COLO668 (cell line): ENCODE data around the gene SORBS1.

Source experiments
- DNase-seq: peaks from one replicate; lab custom pipeline; 2025; ENCODE audit not compliant: unreplicated experiment; lab: John Stamatoyannopoulos, UW

Gene SORBS1

GRCh38 chr10:95542330-95542729 lies 18.8 kb downstream of the SORBS1 start:
- DNase-seq: no peak

- no peak for DNase-seq
These were observed 20.6 kb downstream of the SORBS1 start for GRCh38 chr10:95540514-95541052.

- DNase-seq: no peak
These were observed 21.4 kb downstream of the SORBS1 start for GRCh38 chr10:95539560-95540284.

GRCh38 chr10:95538412-95538811 lies 22.8 kb downstream of the SORBS1 start:
- DNase-seq: no peak

- no peak for DNase-seq
These were observed 23.6 kb downstream of the SORBS1 start for GRCh38 chr10:95537542-95537927.

GRCh38 chr10:95536894-95537541 lies 24.2 kb downstream of the SORBS1 start:
- DNase-seq: no peak

- no peak for DNase-seq
These were observed 25.2 kb downstream of the SORBS1 start for GRCh38 chr10:95536017-95536416.

GRCh38 chr10:95535526-95535925 lies 25.6 kb downstream of the SORBS1 start:
- no peak for DNase-seq

- no peak for DNase-seq
These were observed 27.6 kb downstream of the SORBS1 start for GRCh38 chr10:95533590-95533989.

- DNase-seq: no peak
These were observed 28.6 kb downstream of the SORBS1 start for GRCh38 chr10:95532536-95532935.

- DNase-seq: no peak
These were observed 29.2 kb downstream of the SORBS1 start for GRCh38 chr10:95531994-95532399.

GRCh38 chr10:95531058-95531809 lies 29.9 kb downstream of the SORBS1 start:
- DNase-seq: no peak

- DNase-seq: no peak
These were observed 30.6 kb downstream of the SORBS1 start for GRCh38 chr10:95530561-95530960.

GRCh38 chr10:95530029-95530428 lies 31.1 kb downstream of the SORBS1 start:
- DNase-seq: no peak

GRCh38 chr10:95526044-95526443 lies 35.1 kb downstream of the SORBS1 start:
- DNase-seq: no peak

GRCh38 chr10:95525033-95525418 lies 36.1 kb downstream of the SORBS1 start:
- no peak for DNase-seq

- no peak for DNase-seq
These were observed 36.7 kb downstream of the SORBS1 start for GRCh38 chr10:95524358-95525032.

- DNase-seq: no peak
These were observed 39.1 kb downstream of the SORBS1 start for GRCh38 chr10:95522117-95522516.

- DNase-seq: no peak
These were observed 40.6 kb downstream of the SORBS1 start for GRCh38 chr10:95520617-95521016.

- no peak for DNase-seq
These were observed 42.4 kb downstream of the SORBS1 start for GRCh38 chr10:95518455-95519452.
